LNCaP clone FGC (cell line): ENCODE results near the gene TBC1D3B.
"Not testable (repeated sequence)": the region's sequence is repeated elsewhere in the genome, so short reads cannot be mapped to it uniquely, and the experiment has no call there.

Experiments
- DNase-seq: peaks from one replicate; pipeline ENCODE4 v3.0.0-alpha.2; 2011; ENCODE audit warnings: low read depth
- H3K4me3 ChIP-seq: 2 replicates; pipeline ENCODE4 v1.5.1; 2011; ENCODE audit warnings: mild to moderate bottlenecking, low read depth, low read length, control low read depth
- CTCF ChIP-seq: IDR thresholded peaks from 2 replicates; pipeline ENCODE4 v1.5.1; 2012; ENCODE audit warnings: mild to moderate bottlenecking; ENCODE audit not compliant: control insufficient read depth, insufficient read depth; ENCODE audit errors: extremely low read depth

TBC1D3B gene

DNA sequence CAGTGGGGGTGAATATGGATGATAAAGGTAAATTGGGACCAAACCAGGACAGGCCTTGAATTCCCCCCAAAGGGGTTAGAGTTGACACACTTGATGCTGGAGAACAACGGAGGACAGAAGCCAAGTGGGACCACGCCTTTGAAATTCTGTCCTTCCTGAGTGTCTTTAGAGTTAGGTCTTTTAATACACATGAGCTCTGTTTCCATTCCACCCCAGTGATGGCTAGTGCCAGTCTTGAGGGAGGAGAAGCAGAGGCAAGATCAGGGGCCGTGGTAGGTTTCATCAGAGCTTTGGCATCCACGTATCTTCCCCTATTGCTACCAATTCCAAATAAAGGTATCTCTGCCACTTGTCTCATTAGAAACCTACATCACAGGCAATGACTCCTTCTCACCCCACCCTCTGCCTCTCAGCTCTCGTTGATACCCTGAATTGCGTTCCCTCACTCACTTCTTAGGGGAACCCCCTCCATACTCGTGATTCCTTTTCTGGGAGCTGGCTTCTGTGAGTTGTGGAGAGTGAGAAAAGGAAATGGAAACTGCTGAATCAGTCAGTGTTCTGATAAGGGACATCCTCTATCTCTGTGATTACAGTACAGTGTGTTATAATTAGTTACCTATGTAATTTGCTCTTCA is 22.5 kb upstream of the TBC1D3B start:
- no peak overlapping the region for H3K4me3 ChIP-seq
- DNase-seq, result no peak
- TF ChIP-seq CTCF, result no peak

DNA sequence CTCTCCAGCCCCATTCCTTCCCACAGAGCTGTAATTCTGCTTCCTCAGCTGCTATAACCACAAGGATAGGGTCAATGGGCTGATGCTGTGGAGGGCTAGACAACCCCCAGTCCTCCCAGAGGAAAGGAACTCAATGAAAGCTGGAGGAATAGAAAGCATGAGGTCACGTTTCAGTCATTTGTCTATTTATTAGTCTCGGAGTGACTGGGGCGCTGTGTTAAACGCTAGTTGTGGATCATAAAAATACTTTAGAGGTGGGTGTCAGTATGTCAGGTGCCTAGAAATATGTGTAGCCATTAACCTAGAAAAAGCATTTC is 20.9 kb upstream of the TBC1D3B start:
- H3K4me3 ChIP-seq, result no peak overlapping the region
- no peak for DNase-seq
- no peak for TF ChIP-seq CTCF

GRCh38 chr17:36196131-36196486 is 19.7 kb upstream of the TBC1D3B start:
- DNase-seq, result no peak
- H3K4me3 ChIP-seq, result no peak overlapping the region
- no peak for TF ChIP-seq CTCF

DNA sequence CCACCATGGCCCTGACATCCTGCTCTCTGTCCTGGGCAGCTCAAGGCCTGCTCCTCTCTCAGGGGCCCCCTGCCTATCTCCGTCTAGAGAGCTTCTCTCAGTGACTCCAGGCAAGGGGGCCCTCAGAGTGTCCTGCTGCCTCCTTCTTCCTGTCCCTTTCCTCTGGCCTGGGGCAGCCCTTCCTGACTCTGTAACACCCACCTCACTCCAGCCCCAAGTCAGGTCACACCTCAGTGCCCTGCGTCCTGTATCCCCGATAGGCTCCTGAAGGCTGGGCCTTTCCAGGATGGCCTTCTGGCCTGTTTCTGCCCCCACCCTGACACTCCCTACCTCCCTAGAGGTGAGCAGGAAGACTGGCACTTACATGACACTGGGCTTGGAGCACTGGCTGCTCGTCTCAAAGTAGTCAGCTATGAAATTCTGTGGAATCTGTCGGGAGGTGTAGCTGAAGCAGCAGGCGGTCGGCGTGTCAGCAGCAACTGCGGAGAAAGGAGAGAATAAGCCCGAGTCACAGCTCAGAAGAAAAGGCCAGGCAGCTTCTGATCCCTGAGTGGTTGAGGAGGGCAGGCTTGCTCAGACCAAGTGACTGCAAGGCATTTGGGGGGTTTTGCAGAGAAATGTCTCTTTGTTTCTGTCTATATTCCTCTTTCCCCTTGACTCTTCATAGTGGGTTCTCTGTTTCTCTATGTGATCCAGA is 19.1 kb upstream of the TBC1D3B start:
- H3K4me3 ChIP-seq, result no peak overlapping the region
- TF ChIP-seq CTCF, result no peak
- no peak for DNase-seq

DNA sequence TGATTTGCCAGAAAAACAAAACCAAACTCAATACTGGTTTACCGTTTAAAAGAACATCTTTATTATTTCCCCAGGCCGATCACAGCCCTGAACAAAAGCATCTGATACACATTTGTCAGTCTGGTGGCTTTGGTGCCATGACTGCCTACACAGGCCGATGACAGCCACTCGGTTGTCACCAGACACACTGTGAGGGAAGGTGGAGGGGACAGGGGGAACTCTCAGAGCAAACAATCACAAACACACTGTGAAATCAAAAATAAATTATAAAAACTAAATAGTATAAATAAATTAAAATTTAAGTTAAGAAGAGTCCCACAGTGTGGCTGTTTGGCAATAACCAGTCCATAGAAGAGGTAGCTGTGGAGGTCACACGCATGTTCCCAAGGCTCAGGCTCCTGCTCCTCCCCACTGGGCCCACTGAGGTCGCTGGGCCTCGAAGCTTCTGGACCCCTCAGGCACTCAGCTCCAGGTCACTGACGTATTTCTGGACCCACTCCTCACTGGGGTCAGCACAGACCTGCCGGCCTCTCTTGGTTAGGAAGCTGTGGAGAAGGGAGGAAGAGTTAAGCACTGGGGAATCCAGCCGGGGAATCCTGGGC is 18.5 kb upstream of the TBC1D3B start:
- H3K4me3 ChIP-seq, DNase-seq: not testable (repeated sequence)

GRCh38 chr17:36194147-36194831 is 17.9 kb upstream of the TBC1D3B start:
- H3K4me3 ChIP-seq, DNase-seq: not testable (repeated sequence)

GRCh38 chr17:36193216-36193775 is 16.9 kb upstream of the TBC1D3B start:
- no peak overlapping the region for H3K4me3 ChIP-seq
- TF ChIP-seq CTCF, result no peak
- no peak for DNase-seq

- not testable (repeated sequence) for H3K4me3 ChIP-seq, DNase-seq
Observed at GRCh38 chr17:36190549-36191330, 14.3 kb upstream of the TBC1D3B start.

DNA sequence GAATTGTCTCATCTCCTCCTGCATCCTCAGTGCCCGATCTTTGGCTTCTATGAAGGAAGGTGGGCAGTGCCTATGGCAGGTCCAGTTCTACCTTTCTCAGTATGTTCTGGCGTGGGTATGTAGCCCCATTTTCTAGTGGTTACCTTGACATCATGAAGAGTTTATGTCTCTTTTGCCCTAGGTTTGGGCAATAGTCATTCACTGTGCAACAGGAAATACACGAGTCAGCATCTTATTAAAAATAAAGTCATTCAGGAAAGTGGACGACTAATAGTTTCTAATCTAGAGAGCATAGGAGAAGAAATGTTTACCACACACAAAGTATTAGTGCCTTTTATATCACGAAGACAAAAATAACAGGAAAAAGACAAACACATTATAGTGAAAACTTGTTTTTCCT is 13.6 kb upstream of the TBC1D3B start:
- DNase-seq, H3K4me3 ChIP-seq: not testable (repeated sequence)
